Regular cardiac myocyte (primary cell): Measurements from ENCODE around the gene KAT2B. TPM values are rescaled to one million over a fixed set of nuclear protein-coding genes. Genes with fewer than 3 reads are reported as not detected.

Source experiments
- total RNA-seq: library from RNA; depleted of rRNA; stranded (reverse); fragments of >200 nt; gene quantifications from 2 replicates; pipeline ENCODE4 v1.2.3, GENCODE V29; 2014

Gene KAT2B
- 5.6 and 11.3 TPM in 2 replicates for total RNA-seq

GRCh38 chr3:20039765-20040547, at the start of gene KAT2B:
Gene KAT2B (plus strand): TSS chr3:20040446. CDS start chr3:20040478, 32 bp downstream.

GRCh38 chr3:20012164-20012563, 28.1 kb upstream of the KAT2B start, which contains the start of gene PP2D1:
Gene PP2D1 (minus strand): TSS chr3:20012264. CDS start chr3:20012072, 192 bp downstream.

GRCh38 chr3:20185679-20186599, 145.7 kb downstream of the KAT2B start, which contains the start of gene SGO1:
Gene SGO1 (minus strand): TSS chr3:20186206. CDS start chr3:20184027, 2,179 bp downstream.

Other genes starting within 250 kb of the KAT2B start
- gene EFHB, start 106.2 kb upstream of the KAT2B start, total RNA-seq: under 0.01 TPM in 1 of 2 replicates, not detected in the other
- 61.2 and 62.0 TPM in 2 replicates for gene RAB5A, start 93.3 kb upstream of the KAT2B start, total RNA-seq
- gene PP2D1, start 28.2 kb upstream of the KAT2B start, total RNA-seq: not detected in 2 replicates
- gene SGO1, start 145.8 kb downstream of the KAT2B start, total RNA-seq: 0.56 and 9.8 TPM in 2 replicates